Liver (tissue), 9 donors: ENCODE results near the gene LLGL1. TPM values are rescaled to one million over a fixed set of nuclear protein-coding genes. Genes with fewer than 3 reads are reported as not detected.

ENCODE experiments used
- DNase-seq: peaks from one replicate; pipeline ENCODE4 v3.0.0-alpha.2; 2017; ENCODE audit warnings: low spot score
- H3K27ac ChIP-seq, 2 donors: one replicate each; pipeline ENCODE4 v1.7.0; 2013; ENCODE audit warnings: inconsistent platforms in 2 of 2, low read length in 2 of 2, control low read depth in 1 of 2, low read depth in 1 of 2, mild to moderate bottlenecking in 1 of 2
- H3K27me3 ChIP-seq, 4 donors: one replicate each; pipeline versions ENCODE4 v1.6.1 to v1.7.0; 2013; ENCODE audit warnings: low read length in 3 of 4, inconsistent platforms in 1 of 4, mild to moderate bottlenecking in 1 of 4, moderate library complexity in 1 of 4; ENCODE audit not compliant: control insufficient read depth in 4 of 4, insufficient read depth in 4 of 4
- H3K36me3 ChIP-seq, 4 donors: one replicate each; pipeline versions ENCODE4 v1.6.1 to v1.7.0; 2013; ENCODE audit warnings: low read length in 3 of 4, mild to moderate bottlenecking in 3 of 4, low read depth in 1 of 4, moderate library complexity in 1 of 4; ENCODE audit not compliant: control insufficient read depth in 4 of 4, insufficient read depth in 3 of 4
- H3K4me1 ChIP-seq, 4 donors: one replicate each; pipeline versions ENCODE4 v1.6.1 to v1.7.0; 2013; ENCODE audit warnings: low read length in 3 of 4, mild to moderate bottlenecking in 3 of 4, moderate library complexity in 1 of 4; ENCODE audit not compliant: control insufficient read depth in 4 of 4, insufficient read depth in 4 of 4
- H3K4me3 ChIP-seq, 3 donors: one replicate each; pipeline versions ENCODE4 v1.6.1 to v1.7.0; 2013; ENCODE audit warnings: low read length in 3 of 3, control low read depth in 1 of 3, low read depth in 1 of 3, mild to moderate bottlenecking in 1 of 3
- H3K9ac ChIP-seq, 2 donors: one replicate each; pipeline ENCODE4 v1.7.0; 2013; ENCODE audit warnings: low read length in 2 of 2, mild to moderate bottlenecking in 2 of 2, moderate library complexity in 2 of 2, control low read depth in 1 of 2, low read depth in 1 of 2
- H3K9me3 ChIP-seq, 4 donors: one replicate each; pipeline versions ENCODE4 v1.6.1 to v1.7.0; 2013; ENCODE audit warnings: low read length in 3 of 4; ENCODE audit not compliant: control insufficient read depth in 4 of 4
- ATF3 ChIP-seq: IDR thresholded peaks from 2 replicates; pipeline ENCODE4 v1.6.1; 2016; ENCODE audit warnings: antibody characterized with exemption
- CTCF ChIP-seq: fragments of 150-350 bp; IDR thresholded peaks from 2 replicates; pipeline ENCODE4 v1.5.1; 2017; ENCODE audit warnings: improper control_type of control experiment, low read depth, low read length; ENCODE audit not compliant: missing input control
- EGR1 ChIP-seq, 2 donors: IDR thresholded peaks; 2 replicates each; pipeline ENCODE4 v1.6.1; 2016 to 2018; ENCODE audit warnings: antibody characterized with exemption in 2 of 2, low read depth in 2 of 2
- FOXA1 ChIP-seq: IDR thresholded peaks from 2 replicates; pipeline ENCODE4 v1.6.1; 2016; ENCODE audit warnings: antibody characterized with exemption
- FOXA2 ChIP-seq: IDR thresholded peaks from 2 replicates; pipeline ENCODE4 v1.6.1; 2016; ENCODE audit warnings: antibody characterized with exemption
- GABPA ChIP-seq, 2 donors: IDR thresholded peaks in 1 of 2; conservative IDR thresholded peaks in 1 of 2; 2 replicates each; pipeline ENCODE4 v1.6.1; 2016; ENCODE audit warnings: antibody characterized with exemption in 2 of 2, mild to moderate bottlenecking in 1 of 2, moderate library complexity in 1 of 2
- HNF4A ChIP-seq, 2 donors: conservative IDR thresholded peaks; 2 replicates each; pipeline ENCODE4 v1.6.1; 2016; ENCODE audit warnings: antibody characterized with exemption in 2 of 2, mild to moderate bottlenecking in 2 of 2
- HNF4G ChIP-seq: IDR thresholded peaks from 2 replicates; pipeline ENCODE4 v1.6.1; 2016; ENCODE audit warnings: antibody characterized with exemption
- JUND ChIP-seq, 2 donors: IDR thresholded peaks; 2 replicates each; pipeline ENCODE4 v1.6.1; 2016; ENCODE audit warnings: antibody characterized with exemption in 2 of 2
- NR2F2 ChIP-seq: IDR thresholded peaks from 2 replicates; pipeline ENCODE4 v1.6.1; 2016; ENCODE audit warnings: antibody characterized with exemption
- RAD21 ChIP-seq, 2 donors: IDR thresholded peaks; 2 replicates each; pipeline ENCODE4 v1.6.1; 2016; ENCODE audit warnings: antibody characterized with exemption in 2 of 2, mild to moderate bottlenecking in 2 of 2
- REST ChIP-seq: IDR thresholded peaks from 2 replicates; pipeline ENCODE4 v1.6.1; 2016; ENCODE audit warnings: antibody characterized with exemption, mild to moderate bottlenecking
- RXRA ChIP-seq, 2 donors: IDR thresholded peaks; 2 replicates each; pipeline ENCODE4 v1.6.1; 2017 to 2018; ENCODE audit warnings: antibody characterized with exemption in 2 of 2, mild to moderate bottlenecking in 1 of 2
- SP1 ChIP-seq: IDR thresholded peaks from 2 replicates; pipeline ENCODE4 v1.6.1; 2018; ENCODE audit warnings: antibody characterized with exemption, mild to moderate bottlenecking
- TAF1 ChIP-seq: conservative IDR thresholded peaks from 2 replicates; pipeline ENCODE4 v1.6.1; 2016; ENCODE audit warnings: antibody characterized with exemption, mild to moderate bottlenecking
- YY1 ChIP-seq: IDR thresholded peaks from 2 replicates; pipeline ENCODE4 v1.6.1; 2016; ENCODE audit warnings: antibody characterized with exemption, mild to moderate bottlenecking
- whole genome bisulfite sequencing: extraction: QIAGEN DNeasy Blood & Tissue Kit; methylation state at CpG from one replicate; pipeline ENCODE4 v1.1.7; 2013; 5-methylcytosine and 5-hydroxymethylcytosine counted together
- polyA plus RNA-seq, 2 donors: library from polyadenylated mRNA; stranded (reverse) in 1 of 2; unstranded in 1 of 2; fragments of 200-250 nt in 1 of 2; fragments of >200 nt in 1 of 2; fragmentation: Nextera tagmentation in 1 of 2; extraction: Ambion mirVana in 1 of 2; gene quantifications; one replicate each; pipeline versions ENCODE4 v1.2.1 to v1.2.3, GENCODE V29; 2013 to 2015
- total RNA-seq, 2 donors: library from RNA; depleted of rRNA; stranded (reverse); fragments of >200 nt; gene quantifications; one replicate each; pipeline ENCODE4 v1.2.3, GENCODE V29; 2014
- TF ChIP-seq, protein P1 (sequence below): IDR thresholded peaks from 2 replicates; pipeline ENCODE4 v1.6.1; 2016; ENCODE audit warnings: antibody characterized with exemption
- TF ChIP-seq, protein P2 (sequence below): IDR thresholded peaks from 2 replicates; pipeline ENCODE4 v1.6.1; 2016; ENCODE audit warnings: antibody characterized with exemption
- donor health status: healthy.
- donor health status: healthy.
- donor health status: healthy.
- donor health status: healthy.
- donor health status: healthy.

Gene LLGL1
- total and polyA plus RNA-seq, 4 donors = 0.39 to 12.0 (median 2.8) TPM

- no peaks in the 10 kb centered on the region for H3K9me3 ChIP-seq
- peak overlapping the region in 1 of 2 donors; percentile 39 for H3K9ac ChIP-seq
- peak; percentile 61 for TF ChIP-seq ATF3
- TF ChIP-seq TAF1 = no peak
- WGBS = 52% methylated on average over 1 of the region's 1 CpG
- peaks cover 36 to 75% (median 67%) of the 10 kb centered on the region in 4 donors for H3K4me1 ChIP-seq
- H3K27ac ChIP-seq = peak overlapping the region; percentile 17 to 58
- peaks cover 0 to 8% (median 0%) of the 10 kb centered on the region in 4 donors for H3K36me3 ChIP-seq
- no peak for DNase-seq
- peak overlapping the region; percentile 4 to 85 (median 9) for H3K4me3 ChIP-seq
- H3K27me3 ChIP-seq = no peaks in the 10 kb centered on the region
Observed at GRCh38 chr17:18186627-18186982, 38.8 kb upstream of the LLGL1 start.

GRCh38 chr17:18187226-18187625, 38.2 kb upstream of the LLGL1 start:
- H3K9me3 ChIP-seq = no peaks in the 10 kb centered on the region
- WGBS = 42% methylated on average over 2 of the region's 2 CpGs
- H3K9ac ChIP-seq = no peak overlapping the region
- peak overlapping the region; percentile 9 to 85 (median 16) for H3K4me3 ChIP-seq
- H3K27me3 ChIP-seq = no peaks in the 10 kb centered on the region
- TF ChIP-seq EGR1 (IDR thresholded peaks at IDR 0.05; ENCODE audit: low read depth in 2 of 2) (no peak), TAF1 (no peak), RXRA (IDR thresholded peaks at IDR 0.05) (no peak), ATF3 (no peak), JUND (IDR thresholded peaks at IDR 0.05) (no peak), FOXA2 (no peak), GABPA (IDR thresholded peaks at IDR 0.05 in 1 of 2, conservative IDR thresholded peaks at IDR 0.05 in 1 of 2) (no peak), HNF4A (conservative IDR thresholded peaks at IDR 0.05) (no peak), HNF4G (no peak), SP1 (no peak), NR2F2 (no peak), YY1 (no peak)
- H3K36me3 ChIP-seq = peaks cover 0 to 8% (median 0%) of the 10 kb centered on the region in 4 donors
- H3K27ac ChIP-seq = peak overlapping the region; percentile 0 to 58
- peaks cover 33 to 76% (median 65%) of the 10 kb centered on the region in 4 donors for H3K4me1 ChIP-seq
- DNase-seq = no peak

DNA sequence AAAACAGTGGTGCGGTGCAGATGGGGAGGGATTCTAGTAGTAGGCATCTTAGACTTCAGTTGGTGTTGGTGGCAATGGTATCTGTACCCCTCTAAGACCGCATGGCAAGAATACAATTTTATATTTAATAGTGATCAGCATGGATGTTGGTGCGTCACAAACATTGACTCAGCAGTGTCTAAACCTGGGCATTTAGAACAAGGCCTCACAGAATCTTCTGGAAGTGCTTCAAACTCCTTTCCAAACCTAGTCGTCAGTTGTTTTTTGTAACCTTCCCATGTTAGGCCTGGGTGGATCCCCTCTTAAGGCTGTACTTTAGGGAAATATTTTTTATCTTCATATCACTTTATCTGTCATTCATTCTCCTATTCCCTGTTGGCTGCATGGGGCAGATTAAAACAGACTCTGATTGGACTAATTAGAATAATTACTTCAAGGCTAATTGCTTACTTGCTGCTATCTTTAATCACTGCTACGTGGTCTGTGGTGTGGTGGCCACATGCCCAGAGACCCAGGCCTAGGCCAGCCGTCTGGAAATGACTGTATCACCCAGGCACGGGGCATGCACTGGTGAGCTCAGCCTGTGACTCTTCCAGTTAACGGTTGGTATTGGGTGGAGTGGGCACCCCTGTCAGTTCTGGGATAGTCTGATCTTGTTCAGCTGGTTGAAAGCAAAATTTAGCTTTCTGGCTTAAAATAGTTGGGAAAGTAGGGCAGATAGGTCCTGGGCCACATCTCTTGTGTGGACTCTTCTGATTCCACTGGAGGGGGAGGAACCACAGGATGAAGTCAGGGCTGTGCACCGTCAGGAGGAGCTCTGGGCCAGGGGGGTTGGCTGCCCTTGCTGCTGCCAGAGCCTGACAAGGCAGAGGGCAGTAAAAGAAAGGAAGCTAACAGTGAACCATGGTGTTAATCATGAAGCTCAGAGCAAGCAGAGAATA, 37.3 kb upstream of the LLGL1 start:
- DNase-seq = no peak
- no peak overlapping the region for H3K4me3 ChIP-seq
- no peaks in the 10 kb centered on the region for H3K27me3 ChIP-seq
- peak overlapping the region in 1 of 2 donors; percentile 20 for H3K9ac ChIP-seq
- H3K4me1 ChIP-seq = peaks cover 31 to 72% (median 61%) of the 10 kb centered on the region in 4 donors
- 62% methylated on average over 9 of the region's 9 CpGs for WGBS
- no peaks in the 10 kb centered on the region for H3K9me3 ChIP-seq
- H3K27ac ChIP-seq = peak overlapping the region; percentile 43 to 58
- peaks cover 0 to 8% (median 0%) of the 10 kb centered on the region in 4 donors for H3K36me3 ChIP-seq
- TF ChIP-seq ATF3 (no peak), YY1 (no peak), EGR1 (IDR thresholded peaks at IDR 0.05; ENCODE audit: low read depth in 2 of 2) (no peak), SP1 (no peak), FOXA2 (no peak), REST (no peak), RAD21 (IDR thresholded peaks at IDR 0.05) (no peak), CTCF (no peak), FOXA1 (no peak), JUND (IDR thresholded peaks at IDR 0.05) (no peak)
- TF ChIP-seq, protein P1, sequence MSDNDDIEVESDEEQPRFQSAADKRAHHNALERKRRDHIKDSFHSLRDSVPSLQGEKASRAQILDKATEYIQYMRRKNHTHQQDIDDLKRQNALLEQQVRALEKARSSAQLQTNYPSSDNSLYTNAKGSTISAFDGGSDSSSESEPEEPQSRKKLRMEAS = no peak
- TF ChIP-seq, protein P2, sequence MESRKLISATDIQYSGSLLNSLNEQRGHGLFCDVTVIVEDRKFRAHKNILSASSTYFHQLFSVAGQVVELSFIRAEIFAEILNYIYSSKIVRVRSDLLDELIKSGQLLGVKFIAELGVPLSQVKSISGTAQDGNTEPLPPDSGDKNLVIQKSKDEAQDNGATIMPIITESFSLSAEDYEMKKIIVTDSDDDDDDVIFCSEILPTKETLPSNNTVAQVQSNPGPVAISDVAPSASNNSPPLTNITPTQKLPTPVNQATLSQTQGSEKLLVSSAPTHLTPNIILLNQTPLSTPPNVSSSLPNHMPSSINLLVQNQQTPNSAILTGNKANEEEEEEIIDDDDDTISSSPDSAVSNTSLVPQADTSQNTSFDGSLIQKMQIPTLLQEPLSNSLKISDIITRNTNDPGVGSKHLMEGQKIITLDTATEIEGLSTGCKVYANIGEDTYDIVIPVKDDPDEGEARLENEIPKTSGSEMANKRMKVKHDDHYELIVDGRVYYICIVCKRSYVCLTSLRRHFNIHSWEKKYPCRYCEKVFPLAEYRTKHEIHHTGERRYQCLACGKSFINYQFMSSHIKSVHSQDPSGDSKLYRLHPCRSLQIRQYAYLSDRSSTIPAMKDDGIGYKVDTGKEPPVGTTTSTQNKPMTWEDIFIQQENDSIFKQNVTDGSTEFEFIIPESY = no peak
